SK-N-SH (cell line): ENCODE results near the gene FKBP7. TPM values are rescaled to one million over a fixed set of nuclear protein-coding genes. Genes with fewer than 3 reads are reported as not detected.

Source experiments
- CTCF ChIA-PET: fragments of 300-600, 350-600 bp; formaldehyde crosslinking; extraction: SDS; loops from one replicate; lab custom pipeline; 2021; lab: Yijun Ruan, JAX
- POLR2A ChIA-PET: fragments of 350-600 bp; sonication (Branson Sonifier 250); formaldehyde crosslinking; extraction: SDS; loops from one replicate; lab custom pipeline; 2020; ENCODE audit warnings: antibody characterized with exemption, inconsistent platforms; lab: Yijun Ruan, JAX
- DNase-seq: peaks from one replicate; pipeline ENCODE4 v3.0.0; 2012
- H2AFZ ChIP-seq: fragments of 200-600 bp; sonication (generic); 2 replicates; pipeline ENCODE4 v1.8.1; 2016; ENCODE audit warnings: antibody characterized with exemption, mild to moderate bottlenecking, low read depth
- H3F3A ChIP-seq: fragments of 200-600 bp; sonication (generic); replicated peaks from 2 replicates; pipeline ENCODE3; 2016; ENCODE audit warnings: antibody characterized with exemption, mild to moderate bottlenecking; ENCODE audit not compliant: insufficient read depth
- H3K27ac ChIP-seq, 2 experiments: fragments of 200-500 bp in 1 of 2; fragments of 200-600 bp in 1 of 2; sonication (Bioruptor generic) in 1 of 2; sonication (generic), shearing (Covaris generic) in 1 of 2; 2 replicates each; pipeline versions ENCODE4 v1.5.1 to v1.6.1; 2014 to 2016; ENCODE audit warnings: low read depth in 2 of 2, inconsistent platforms in 1 of 2, low read length in 1 of 2, mild to moderate bottlenecking in 1 of 2, mixed read lengths in 1 of 2
- H3K27me3 ChIP-seq: fragments of 200-600 bp; sonication (generic), shearing (Covaris generic); 2 replicates; pipeline ENCODE4 v1.6.1; 2016; ENCODE audit warnings: mixed run types; ENCODE audit not compliant: insufficient read depth
- H3K36me3 ChIP-seq, 2 experiments: fragments of 200-500 bp in 1 of 2; fragments of 200-600 bp in 1 of 2; sonication (Bioruptor generic) in 1 of 2; sonication (generic) in 1 of 2; replicated peaks in 1 of 2; 2 replicates each; pipeline versions ENCODE3 to v1.5.1; 2014 to 2016; ENCODE audit warnings: low read length in 1 of 2, mild to moderate bottlenecking in 1 of 2; ENCODE audit not compliant: insufficient read depth in 2 of 2, control insufficient read depth in 1 of 2
- H3K4me1 ChIP-seq, 2 experiments: fragments of 200-500 bp in 1 of 2; fragments of 200-600 bp in 1 of 2; sonication (Bioruptor generic) in 1 of 2; sonication (generic), shearing (Covaris generic) in 1 of 2; 2 replicates each; pipeline versions ENCODE4 v1.5.1 to v1.6.1; 2014 to 2016; ENCODE audit warnings: low read depth in 1 of 2, low read length in 1 of 2, mixed run types in 1 of 2; ENCODE audit not compliant: insufficient read depth in 2 of 2, control insufficient read depth in 1 of 2
- H3K4me2 ChIP-seq: fragments of 200-600 bp; sonication (generic), shearing (Covaris generic); 2 replicates; pipeline ENCODE4 v1.6.1; 2017; ENCODE audit warnings: mixed run types
- H3K4me3 ChIP-seq, 2 experiments: fragments of 200-500 bp in 1 of 2; fragments of 200-600 bp in 1 of 2; sonication (Bioruptor generic) in 1 of 2; sonication (generic), shearing (Covaris generic) in 1 of 2; 2 replicates each; pipeline versions ENCODE4 v1.5.1 to v1.8.1; 2014 to 2016; ENCODE audit warnings: low read depth in 2 of 2, inconsistent platforms in 1 of 2, low read length in 1 of 2, mild to moderate bottlenecking in 1 of 2, mixed read lengths in 1 of 2, moderate library complexity in 1 of 2
- H3K79me2 ChIP-seq: fragments of 200-600 bp; sonication (generic); 2 replicates; pipeline ENCODE4 v1.8.1; 2017; ENCODE audit warnings: mild to moderate bottlenecking; ENCODE audit not compliant: insufficient read depth
- H3K9ac ChIP-seq: fragments of 200-600 bp; sonication (generic); 2 replicates; pipeline ENCODE4 v1.6.1; 2017; ENCODE audit warnings: mixed run types
- H3K9me2 ChIP-seq: fragments of 200-600 bp; sonication (generic); 2 replicates; pipeline ENCODE4 v1.6.1; 2017; ENCODE audit warnings: mixed run types
- H3K9me3 ChIP-seq: fragments of 200-600 bp; sonication (generic); 2 replicates; pipeline ENCODE4 v1.6.1; 2017; ENCODE audit warnings: mixed run types, mild to moderate bottlenecking, moderate library complexity
- H4K20me1 ChIP-seq: fragments of 200-600 bp; sonication (generic); 2 replicates; pipeline ENCODE4 v1.6.1; 2017; ENCODE audit warnings: mild to moderate bottlenecking, mixed run types; ENCODE audit not compliant: insufficient read depth
- CTCF ChIP-seq: fragments of 200-600 bp; sonication (generic); IDR thresholded peaks from 2 replicates; pipeline ENCODE4 v1.6.1; 2017; ENCODE audit warnings: antibody characterized with exemption, mild to moderate bottlenecking, moderate library complexity
- FOSL2 ChIP-seq: IDR thresholded peaks from 2 replicates; pipeline ENCODE4 v1.4.0; 2012; ENCODE audit warnings: low read depth, mild to moderate bottlenecking, moderate library complexity, borderline replicate concordance
- FOXM1 ChIP-seq: IDR thresholded peaks from 2 replicates; pipeline ENCODE4 v1.4.0; 2012; ENCODE audit warnings: low read depth, mild to moderate bottlenecking
- GABPA ChIP-seq: IDR thresholded peaks from 2 replicates; pipeline ENCODE4 v1.4.0; 2012; ENCODE audit warnings: low read depth, mild to moderate bottlenecking
- MXI1 ChIP-seq: IDR thresholded peaks from 2 replicates; pipeline ENCODE4 v1.6.1; 2012; ENCODE audit warnings: mild to moderate bottlenecking, low read depth, low read length, improper control_type of control experiment
- NFIC ChIP-seq: IDR thresholded peaks from 2 replicates; pipeline ENCODE4 v1.4.0; 2012; ENCODE audit warnings: borderline replicate concordance
- NRF1 ChIP-seq: IDR thresholded peaks from 2 replicates; pipeline ENCODE4 v1.6.1; 2012; ENCODE audit warnings: low read depth, mild to moderate bottlenecking, low read length
- POLR2AphosphoS5 ChIP-seq: IDR thresholded peaks from 2 replicates; pipeline ENCODE4 v1.6.1; 2012; ENCODE audit warnings: low read depth, low read length
- RAD21 ChIP-seq: IDR thresholded peaks from 2 replicates; pipeline ENCODE4 v1.6.1; 2012; ENCODE audit warnings: mild to moderate bottlenecking, low read length
- REST ChIP-seq: IDR thresholded peaks from 2 replicates; pipeline ENCODE4 v1.6.1; 2012; ENCODE audit warnings: mild to moderate bottlenecking, low read depth, low read length, moderate library complexity
- SIN3A ChIP-seq: IDR thresholded peaks from 2 replicates; pipeline ENCODE4 v1.6.1; 2012; ENCODE audit warnings: low read depth, mild to moderate bottlenecking, low read length, moderate library complexity, borderline replicate concordance
- TAF1 ChIP-seq: IDR thresholded peaks from 2 replicates; pipeline ENCODE4 v1.6.1; 2012; ENCODE audit warnings: low read depth, mild to moderate bottlenecking, low read length, moderate library complexity, borderline replicate concordance
- TEAD4 ChIP-seq: IDR thresholded peaks from 2 replicates; pipeline ENCODE4 v1.4.0; 2012; ENCODE audit warnings: mild to moderate bottlenecking, borderline replicate concordance; ENCODE audit not compliant: insufficient read depth
- USF1 ChIP-seq: IDR thresholded peaks from 2 replicates; pipeline ENCODE4 v1.4.0; 2012; ENCODE audit warnings: low read depth, borderline replicate concordance
- YY1 ChIP-seq: IDR thresholded peaks from 2 replicates; pipeline ENCODE4 v1.4.0; 2012; ENCODE audit warnings: low read depth, mild to moderate bottlenecking
- ZBTB33 ChIP-seq: IDR thresholded peaks from 2 replicates; pipeline ENCODE4 v1.4.0; 2012; ENCODE audit warnings: low read depth, borderline replicate concordance
- WGBS: methylation state at CpG from one replicate; pipeline ENCODE4 v1.1.6; 2017; ENCODE audit warnings: low lambda C conversion rate; 5-methylcytosine and 5-hydroxymethylcytosine counted together
- polyA plus RNA-seq, 3 experiments: library from polyadenylated mRNA; depleted of rRNA; stranded (reverse); fragments of >200 nt; gene quantifications; 2 replicates each; pipeline ENCODE4 v1.2.3, GENCODE V29; 2012

FKBP7 gene
- polyA plus RNA-seq, 1 of the 3 experiments (the other 2 are of a cell fraction), result 35.6 TPM

- peak overlapping the region; percentile 71 to 80 for H3K27ac ChIP-seq
- ChIA-PET CTCF (interaction anchor here (0.7 to 3.1 kb wide), 14 partner anchors 12 to 129 kb away, joined by 3 to 13 read pairs (median 5); partner anchors contain the start of gene PLEKHA3), POLR2A (interaction anchor here (1.5 to 2.8 kb wide), 3 partner anchors 13 to 110 kb away, joined by 3 to 12 read pairs (median 7); partner anchors contain the start of genes PJVK and PRKRA)
- no peaks in the 10 kb centered on the region for H3K9me2 ChIP-seq
- peak overlapping the region; percentile 83 for H3K9ac ChIP-seq
- TF ChIP-seq MXI1 (no peak), FOSL2 (no peak), POLR2AphosphoS5 (no peak), NFIC (no peak)
- H3K4me3 ChIP-seq, result peak overlapping the region; percentile 80 to 95
- H2AFZ ChIP-seq, result peak overlapping the region; percentile 90
- H4K20me1 ChIP-seq, result no peaks in the 10 kb centered on the region
- no peaks in the 10 kb centered on the region for H3K9me3 ChIP-seq
- no peaks in the 10 kb centered on the region for H3K27me3 ChIP-seq
- DNase-seq, result peak; percentile 4
- peaks cover 53% of the 10 kb centered on the region for H3K79me2 ChIP-seq
- WGBS, result 5% methylated on average over 8 of the region's 8 CpGs
- H3K4me2 ChIP-seq, result peak overlapping the region; percentile 84
- H3K36me3 ChIP-seq, result peaks cover 0 to 5% of the 10 kb centered on the region in 2 experiments
- H3K4me1 ChIP-seq, result peaks cover 0 to 3% of the 10 kb centered on the region in 2 experiments; a peak in 2 of 4 replicates
- peaks cover 3% of the 10 kb centered on the region for H3F3A ChIP-seq
Observed at GRCh38 chr2:178523596-178524134, 45.3 kb upstream of the FKBP7 start.

GRCh38 chr2:178522950-178523595, 44.7 kb upstream of the FKBP7 start:
- peak; percentile 85 for DNase-seq
- H3K36me3 ChIP-seq, result peaks cover 6 to 9% of the 10 kb centered on the region in 2 experiments
- POLR2A ChIA-PET, result interaction anchor here (1.5 to 2.8 kb wide), 3 partner anchors 14 to 109 kb away, joined by 3 to 12 read pairs (median 7); partner anchors contain the start of genes PJVK and PRKRA
- H3K4me3 ChIP-seq, result peak overlapping the region; percentile 80 to 95
- peak overlapping the region; percentile 71 to 80 for H3K27ac ChIP-seq
- CTCF ChIA-PET, result interaction anchor here (0.7 to 3.1 kb wide), 19 partner anchors 11 to 128 kb away, joined by 3 to 13 read pairs (median 5); partner anchors contain the start of gene PLEKHA3
- peak overlapping the region; percentile 90 for H2AFZ ChIP-seq
- no peaks in the 10 kb centered on the region for H4K20me1 ChIP-seq
- peaks cover 0 to 3% of the 10 kb centered on the region in 2 experiments; a peak in 2 of 4 replicates for H3K4me1 ChIP-seq
- no peaks in the 10 kb centered on the region for H3K9me2 ChIP-seq
- H3K4me2 ChIP-seq, result peak overlapping the region; percentile 84
- H3F3A ChIP-seq, result peaks cover 3% of the 10 kb centered on the region
- peak overlapping the region; percentile 83 for H3K9ac ChIP-seq
- no peaks in the 10 kb centered on the region for H3K27me3 ChIP-seq
- 7% methylated on average over 21 of the region's 25 CpGs for WGBS
- H3K79me2 ChIP-seq, result peaks cover 48% of the 10 kb centered on the region
- H3K9me3 ChIP-seq, result no peaks in the 10 kb centered on the region
- peak; percentile 92 for TF ChIP-seq GABPA
- peak; percentile 92 for TF ChIP-seq CTCF
- no peak for TF ChIP-seq USF1
- TF ChIP-seq TAF1, result peak; percentile 88
- no peak for TF ChIP-seq NRF1
- no peak for TF ChIP-seq YY1
- peak; percentile 6; the same call in 1 of the 2 replicates for TF ChIP-seq ZBTB33
- no peak for TF ChIP-seq TEAD4
- no peak for TF ChIP-seq FOXM1
- TF ChIP-seq RAD21, result peak; percentile 58
- peak; percentile 22; the same call in 1 of the 2 replicates for TF ChIP-seq SIN3A
- peak; percentile 77 for TF ChIP-seq MXI1
- TF ChIP-seq REST, result 0 out of 2 replicates have a peak, but pooled peaks have one; percentile 22
